GM11168 (cell line): ENCODE measurements around the gene IQSEC1.

Experiments used
- in situ Hi-C: fragments of 300-500 bp; cut with MboI; formaldehyde crosslinking; loops from one replicate; pipeline ENCODE4 v1.12.0; 2022; ENCODE audit warnings: low sequenced_read_pairs; ENCODE audit not compliant: unreplicated experiment

The IQSEC1 gene

GRCh38 chr3:12963922-12964701, 109.1 kb downstream of the IQSEC1 start:
- in situ Hi-C loops: no loop called here

GRCh38 chr3:12963231-12963896, 109.9 kb downstream of the IQSEC1 start:
- in situ Hi-C loops: no loop called here

- in situ Hi-C loops: no loop called here
Measured at GRCh38 chr3:12962292-12962691, 110.9 kb downstream of the IQSEC1 start.

- in situ Hi-C loops: no loop called here
Measured at GRCh38 chr3:12961697-12962036, 111.6 kb downstream of the IQSEC1 start.

GRCh38 chr3:12961007-12961696, 112.1 kb downstream of the IQSEC1 start:
- in situ Hi-C loops: no loop called here

- in situ Hi-C loops: no loop called here
Measured at GRCh38 chr3:12960497-12960896, 112.7 kb downstream of the IQSEC1 start.

GRCh38 chr3:12959838-12960378, 113.3 kb downstream of the IQSEC1 start:
- in situ Hi-C loops: no loop called here

- in situ Hi-C loops: no loop called here
Measured at GRCh38 chr3:12959410-12959809, 113.8 kb downstream of the IQSEC1 start.

- in situ Hi-C loops: no loop called here
Measured at GRCh38 chr3:12957824-12958792, 115.1 kb downstream of the IQSEC1 start.

GRCh38 chr3:12957339-12957738, 115.9 kb downstream of the IQSEC1 start:
- in situ Hi-C loops: no loop called here

- in situ Hi-C loops: no loop called here
Measured at GRCh38 chr3:12956316-12956660, 116.9 kb downstream of the IQSEC1 start.

- in situ Hi-C loops: no loop called here
Measured at GRCh38 chr3:12955651-12956315, 117.4 kb downstream of the IQSEC1 start.

GRCh38 chr3:12954891-12955650, 118.2 kb downstream of the IQSEC1 start:
- in situ Hi-C loops: no loop called here

GRCh38 chr3:12954180-12954579, 119.0 kb downstream of the IQSEC1 start:
- in situ Hi-C loops: no loop called here

GRCh38 chr3:12953201-12953995, 119.8 kb downstream of the IQSEC1 start:
- in situ Hi-C loops: no loop called here

GRCh38 chr3:12952343-12953200, 120.7 kb downstream of the IQSEC1 start:
- in situ Hi-C loops: no loop called here
